Breast epithelium (tissue), 4 donors: ENCODE results near the gene KCNA3. TPM values are rescaled to one million over a fixed set of nuclear protein-coding genes. Genes with fewer than 3 reads are reported as not detected.

Experiments used
- DNase-seq, 2 donors: peaks; one replicate each; pipeline ENCODE4 v3.0.0-alpha.2; 2019; ENCODE audit warnings: low spot score in 2 of 2
- H3K27ac ChIP-seq, 2 donors: fragments of 200-600 bp; sonication (generic) in 1 of 2; one replicate each; pipeline ENCODE4 v1.5.1; 2016 to 2019; ENCODE audit warnings: mild to moderate bottlenecking in 1 of 2
- H3K27me3 ChIP-seq, 2 donors: fragments of 200-600 bp; sonication (generic) in 1 of 2; one replicate each; pipeline versions ENCODE4 v1.5.1 to v1.6.0; 2017 to 2019; ENCODE audit warnings: control low read depth in 1 of 2, mild to moderate bottlenecking in 1 of 2
- H3K36me3 ChIP-seq: fragments of 200-600 bp; one replicate; pipeline ENCODE4 v1.5.1; 2019
- H3K4me1 ChIP-seq, 2 donors: fragments of 200-600 bp; sonication (generic); one replicate each; pipeline ENCODE4 v1.5.1; 2016 to 2019; ENCODE audit warnings: control low read depth in 1 of 2
- H3K4me3 ChIP-seq, 3 donors: fragments of 200-600 bp; sonication (generic); 1 replicate in 2 of 3; 2 replicates in 1 of 3; pipeline ENCODE4 v1.5.1; 2016 to 2019; ENCODE audit warnings: mild to moderate bottlenecking in 3 of 3, moderate library complexity in 2 of 3
- H3K9me3 ChIP-seq, 2 donors: fragments of 200-600 bp; sonication (generic) in 1 of 2; one replicate each; pipeline ENCODE4 v1.5.1; 2016 to 2019; ENCODE audit warnings: control low read depth in 1 of 2
- CTCF ChIP-seq, 3 donors: fragments of 450-650 bp; IDR thresholded peaks; one replicate each; pipeline ENCODE4 v1.5.1; 2016 to 2017; ENCODE audit warnings: antibody characterized with exemption in 3 of 3, mild to moderate bottlenecking in 3 of 3, moderate library complexity in 3 of 3
- POLR2A ChIP-seq: fragments of 450-650 bp; IDR thresholded peaks from one replicate; pipeline ENCODE4 v1.6.1; 2016; ENCODE audit warnings: antibody characterized with exemption, mild to moderate bottlenecking, moderate library complexity
- POLR2AphosphoS5 ChIP-seq, 3 donors: sonication (generic); formaldehyde crosslinking; IDR thresholded peaks; one replicate each; pipeline ENCODE4 v1.6.1; 2017; ENCODE audit warnings: antibody characterized with exemption in 3 of 3
- intact Hi-C: fragments of 100-400 bp; cut with DNase I; formaldehyde crosslinking; loops from one replicate; pipeline ENCODE4 v1.15.1; 2023; ENCODE audit warnings: low total_unique reads
- total RNA-seq, 3 donors: library from RNA; depleted of rRNA; stranded (reverse); fragments of >200 nt; gene quantifications; one replicate each; pipeline ENCODE4 v1.1.0, GENCODE V29; 2016

Gene KCNA3
- total RNA-seq, 3 donors from 2014 or later, result 0.96 to 3.9 (median 2.2) TPM

GRCh38 chr1:110675060-110675791 is 486 bp upstream of the KCNA3 start:
- Histone ChIP-seq H3K9me3 (no peaks in the 10 kb centered on the region), H3K4me1 (no peaks in the 10 kb centered on the region), H3K27ac (peak overlapping the region; percentile 13 to 59), H3K27me3 (peaks cover 6 to 51% of the 10 kb centered on the region in 2 donors), H3K4me3 (peak overlapping the region; percentile 50 to 69 (median 58)), H3K36me3 (no peaks in the 10 kb centered on the region)
- no peak for TF ChIP-seq POLR2AphosphoS5 (IDR thresholded peaks at IDR 0.05)
- no peak for TF ChIP-seq CTCF (IDR thresholded peaks at IDR 0.05)
- no peak for TF ChIP-seq POLR2A
- intact Hi-C loops, result loop anchor here (5.0 kb wide), 1 partner anchor 633 kb away; no protein-coding TSS in a partner anchor
- DNase-seq, result peak in 1 of 2 donors; percentile 50

- intact Hi-C loops, result no loop called here
- H3K4me3 ChIP-seq, result peak overlapping the region; percentile 50 to 69 (median 58)
- H3K9me3 ChIP-seq, result no peaks in the 10 kb centered on the region
- peak overlapping the region; percentile 2 to 10 for H3K27ac ChIP-seq
- peaks cover 6 to 54% of the 10 kb centered on the region in 2 donors for H3K27me3 ChIP-seq
- no peak for DNase-seq
- H3K36me3 ChIP-seq, result no peaks in the 10 kb centered on the region
- H3K4me1 ChIP-seq, result no peaks in the 10 kb centered on the region
- no peak for TF ChIP-seq POLR2A
- TF ChIP-seq POLR2AphosphoS5 (IDR thresholded peaks at IDR 0.05), result no peak
- TF ChIP-seq CTCF (IDR thresholded peaks at IDR 0.05), result no peak
Measured at GRCh38 chr1:110673805-110674336, 869 bp downstream of the KCNA3 start.

GRCh38 chr1:110673197-110673701 is 1.5 kb downstream of the KCNA3 start:
- DNase-seq, result no peak
- intact Hi-C loops, result no loop called here
- Histone ChIP-seq H3K36me3 (no peaks in the 10 kb centered on the region), H3K27me3 (peaks cover 6 to 54% of the 10 kb centered on the region in 2 donors), H3K27ac (peak overlapping the region in 1 of 2 donors; percentile 10), H3K9me3 (no peaks in the 10 kb centered on the region), H3K4me1 (no peaks in the 10 kb centered on the region), H3K4me3 (peak overlapping the region in 2 of 3 donors; percentile 58 to 69)
- TF ChIP-seq POLR2A (no peak), CTCF (IDR thresholded peaks at IDR 0.05) (no peak), POLR2AphosphoS5 (IDR thresholded peaks at IDR 0.05) (no peak)

- Histone ChIP-seq H3K27me3 (peaks cover 6 to 54% of the 10 kb centered on the region in 2 donors), H3K4me1 (no peaks in the 10 kb centered on the region), H3K36me3 (no peaks in the 10 kb centered on the region), H3K4me3 (peak overlapping the region in 2 of 3 donors; percentile 58 to 69), H3K9me3 (no peaks in the 10 kb centered on the region), H3K27ac (no peak overlapping the region)
- no peak for DNase-seq
- TF ChIP-seq CTCF (IDR thresholded peaks at IDR 0.05) (no peak), POLR2A (no peak), POLR2AphosphoS5 (IDR thresholded peaks at IDR 0.05) (no peak)
- intact Hi-C loops, result no loop called here
Measured at GRCh38 chr1:110672753-110673108, 2.0 kb downstream of the KCNA3 start.
